ENCODE measurements around the gene ALOX12B. TPM values are rescaled to one million over a fixed set of nuclear protein-coding genes. Genes with fewer than 3 reads are reported as not detected.

The ALOX12B gene
- total and polyA plus RNA-seq, 2 donors (not counting 3 experiments of a cell fraction or from before 2014, with no cell fraction given): not detected

DNA sequence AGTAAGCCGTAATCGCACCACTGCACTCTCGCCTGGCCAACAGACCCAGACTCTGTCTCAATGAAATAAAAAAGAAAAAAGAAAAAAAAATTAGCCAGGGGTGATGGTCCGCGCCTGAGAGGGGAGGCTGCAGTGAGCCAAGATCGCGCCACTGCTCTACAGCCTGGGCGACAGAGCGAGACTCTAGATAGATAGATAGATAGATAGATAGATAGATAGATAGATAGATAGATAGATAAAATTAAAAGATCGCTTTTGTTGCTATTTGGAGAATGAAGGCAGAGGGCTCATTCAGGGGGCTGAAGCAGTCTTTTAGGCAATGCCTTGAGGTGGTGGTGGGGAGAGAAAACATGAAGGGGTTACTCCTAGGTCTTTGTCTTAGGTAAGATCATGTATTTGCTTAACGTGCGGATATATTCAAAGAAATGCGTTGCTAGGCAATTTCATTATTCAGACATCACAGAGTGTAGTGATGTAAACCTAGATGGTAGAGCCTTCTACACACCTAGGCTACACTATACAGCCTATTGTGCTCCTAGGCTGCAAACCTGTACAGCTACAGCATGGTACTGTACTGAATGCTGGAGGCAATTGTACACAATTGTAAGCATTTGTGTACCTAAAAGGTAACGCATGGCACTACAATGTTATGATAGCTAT is 40.7 kb upstream of the ALOX12B start:
- dilution Hi-C loops (cut with MboI; ENCODE audit: extremely low pct_ligation_motif_present, low sequenced_read_pairs): no loop called here
- no TSS peak for BruUV-seq (replicated peaks)
- TF ChIP-seq MYC (IDR thresholded peaks at IDR 0.05; ENCODE audit: low read depth, low read length) (no peak), CTCF (IDR thresholded peaks at IDR 0.05; ENCODE audit: extremely low read depth in 1 of 2, insufficient read depth in 1 of 2, low read depth in 1 of 2, low read length in 2 of 2) (no peak), EZH2 (IDR thresholded peaks at IDR 0.05; ENCODE audit: borderline replicate concordance, low read depth, low read length, severe bottlenecking) (no peak), MAX (IDR thresholded peaks at IDR 0.05; ENCODE audit: insufficient read depth, insufficient read length) (no peak), FOS (IDR thresholded peaks at IDR 0.05; ENCODE audit: borderline replicate concordance, insufficient read depth, low read length) (no peak), POLR2AphosphoS5 (IDR thresholded peaks at IDR 0.05; ENCODE audit: insufficient read depth, low read depth, low read length) (no peak), GATA2 (IDR thresholded peaks at IDR 0.05; ENCODE audit: insufficient read depth, insufficient read length, low read depth, low read length) (no peak), JUN (IDR thresholded peaks at IDR 0.05; ENCODE audit: borderline replicate concordance, insufficient read depth, insufficient read length, low read depth) (no peak), POLR2A (IDR thresholded peaks at IDR 0.05; ENCODE audit: low read depth, low read length) (no peak)
- Histone ChIP-seq H3K9me3 (replicated peaks; ENCODE audit: control insufficient read depth, insufficient read depth, low read length) (no peaks in the 10 kb centered on the region), H3K27ac (ENCODE audit: insufficient read depth, low read depth, low read length) (no peak overlapping the region), H3K9me1 (replicated peaks; ENCODE audit: control insufficient read depth, extremely low read depth, insufficient read depth, low read length) (no peaks in the 10 kb centered on the region), H3K36me3 (ENCODE audit: control insufficient read depth in 2 of 2, extremely low read depth in 1 of 2, insufficient read depth in 2 of 2, low read length in 2 of 2) (no peaks in the 10 kb centered on the region), H3K9ac (replicated peaks; ENCODE audit: extremely low read depth, insufficient read depth, low read length) (no peak overlapping the region), H2AFZ (ENCODE audit: low read depth, low read length) (no peak overlapping the region), H3K79me2 (ENCODE audit: control insufficient read depth, insufficient read depth, low read length) (no peaks in the 10 kb centered on the region), H4K20me1 (replicated peaks; ENCODE audit: control insufficient read depth, extremely low read depth, insufficient read depth, low read length) (no peaks in the 10 kb centered on the region), H3K4me1 (ENCODE audit: control insufficient read depth, extremely low read depth, insufficient read depth, low read length) (peaks cover 21% of the 10 kb centered on the region), H3K4me3 (replicated peaks in 1 of 3; ENCODE audit: insufficient read depth in 1 of 3, low read depth in 1 of 3, low read length in 3 of 3) (no peak overlapping the region), H3K4me2 (ENCODE audit: insufficient read depth, low read length) (no peak overlapping the region), H3K27me3 (ENCODE audit: control insufficient read depth in 2 of 2, insufficient read depth in 2 of 2, low read length in 2 of 2) (peaks cover 8 to 14% of the 10 kb centered on the region in 2 experiments)
- DNase-seq (ENCODE audit: low read depth, low spot score) (no peak), FAIRE-seq (no peak)
- POLR2A ChIA-PET: interaction anchor here (1.2 kb wide), 1 partner anchor 45 kb away, joined by 4 read pairs; no protein-coding TSS in a partner anchor
- intact Hi-C loops (cut with micrococcal nuclease): no loop called here
- CTCF ChIA-PET: no interaction called here
